Coronary artery (tissue), 2 donors: Measurements from ENCODE around the gene UGT1A10.

ENCODE experiments used
- DNase-seq: peaks from one replicate; pipeline ENCODE4 v3.0.0-alpha.2; 2017; ENCODE audit warnings: low spot score
- H3K27ac ChIP-seq, 2 donors: fragments of 200-600 bp; sonication (generic); one replicate each; pipeline ENCODE4 v1.5.1; 2016 to 2019
- H3K4me3 ChIP-seq: fragments of 200-600 bp; sonication (generic); 2 replicates; pipeline ENCODE4 v1.5.1; 2016; ENCODE audit warnings: mild to moderate bottlenecking, moderate library complexity
- TF ChIP-seq, protein P1 (sequence below): fragments of 200-600 bp; sonication (generic); IDR thresholded peaks from one replicate; pipeline ENCODE4 v1.5.1; 2019; ENCODE audit warnings: antibody characterized with exemption

UGT1A10 gene

GRCh38 chr2:233779722-233780121, 143.5 kb downstream of the UGT1A10 start:
- no peak for DNase-seq
- TF ChIP-seq, protein P1, sequence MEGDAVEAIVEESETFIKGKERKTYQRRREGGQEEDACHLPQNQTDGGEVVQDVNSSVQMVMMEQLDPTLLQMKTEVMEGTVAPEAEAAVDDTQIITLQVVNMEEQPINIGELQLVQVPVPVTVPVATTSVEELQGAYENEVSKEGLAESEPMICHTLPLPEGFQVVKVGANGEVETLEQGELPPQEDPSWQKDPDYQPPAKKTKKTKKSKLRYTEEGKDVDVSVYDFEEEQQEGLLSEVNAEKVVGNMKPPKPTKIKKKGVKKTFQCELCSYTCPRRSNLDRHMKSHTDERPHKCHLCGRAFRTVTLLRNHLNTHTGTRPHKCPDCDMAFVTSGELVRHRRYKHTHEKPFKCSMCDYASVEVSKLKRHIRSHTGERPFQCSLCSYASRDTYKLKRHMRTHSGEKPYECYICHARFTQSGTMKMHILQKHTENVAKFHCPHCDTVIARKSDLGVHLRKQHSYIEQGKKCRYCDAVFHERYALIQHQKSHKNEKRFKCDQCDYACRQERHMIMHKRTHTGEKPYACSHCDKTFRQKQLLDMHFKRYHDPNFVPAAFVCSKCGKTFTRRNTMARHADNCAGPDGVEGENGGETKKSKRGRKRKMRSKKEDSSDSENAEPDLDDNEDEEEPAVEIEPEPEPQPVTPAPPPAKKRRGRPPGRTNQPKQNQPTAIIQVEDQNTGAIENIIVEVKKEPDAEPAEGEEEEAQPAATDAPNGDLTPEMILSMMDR = no peak

DNA sequence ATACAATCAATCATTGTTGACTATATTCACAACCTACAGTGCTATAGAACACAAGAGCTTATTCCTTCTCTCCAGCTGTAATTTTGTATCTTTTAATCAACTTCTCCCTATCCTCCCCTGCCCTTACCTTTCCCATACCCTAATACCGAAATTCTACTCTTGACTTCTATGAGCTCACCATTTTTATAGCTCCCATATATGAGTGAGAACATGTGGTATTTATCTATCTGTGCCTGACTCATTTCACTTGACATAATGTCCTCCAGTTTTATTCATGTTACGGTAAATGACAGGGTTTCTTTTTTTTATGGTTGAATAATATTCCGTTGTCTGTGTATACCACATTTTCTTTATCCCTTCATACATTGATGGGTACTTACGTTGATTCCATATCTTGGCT, 144.5 kb downstream of the UGT1A10 start:
- no peak overlapping the region for H3K27ac ChIP-seq
- TF ChIP-seq, protein P1 = no peak
- no peak for DNase-seq
- no peak overlapping the region for H3K4me3 ChIP-seq

More at GRCh38 chr2:233779722-233780121, 143.5 kb downstream of the UGT1A10 start:
- no peak overlapping the region for H3K4me3 ChIP-seq
- no peak overlapping the region for H3K27ac ChIP-seq

GRCh38 chr2:233789554-233789953, 153.3 kb downstream of the UGT1A10 start:
- no peak for DNase-seq
- TF ChIP-seq, protein P1 = no peak
- H3K4me3 ChIP-seq = no peak overlapping the region
- no peak overlapping the region for H3K27ac ChIP-seq

DNA sequence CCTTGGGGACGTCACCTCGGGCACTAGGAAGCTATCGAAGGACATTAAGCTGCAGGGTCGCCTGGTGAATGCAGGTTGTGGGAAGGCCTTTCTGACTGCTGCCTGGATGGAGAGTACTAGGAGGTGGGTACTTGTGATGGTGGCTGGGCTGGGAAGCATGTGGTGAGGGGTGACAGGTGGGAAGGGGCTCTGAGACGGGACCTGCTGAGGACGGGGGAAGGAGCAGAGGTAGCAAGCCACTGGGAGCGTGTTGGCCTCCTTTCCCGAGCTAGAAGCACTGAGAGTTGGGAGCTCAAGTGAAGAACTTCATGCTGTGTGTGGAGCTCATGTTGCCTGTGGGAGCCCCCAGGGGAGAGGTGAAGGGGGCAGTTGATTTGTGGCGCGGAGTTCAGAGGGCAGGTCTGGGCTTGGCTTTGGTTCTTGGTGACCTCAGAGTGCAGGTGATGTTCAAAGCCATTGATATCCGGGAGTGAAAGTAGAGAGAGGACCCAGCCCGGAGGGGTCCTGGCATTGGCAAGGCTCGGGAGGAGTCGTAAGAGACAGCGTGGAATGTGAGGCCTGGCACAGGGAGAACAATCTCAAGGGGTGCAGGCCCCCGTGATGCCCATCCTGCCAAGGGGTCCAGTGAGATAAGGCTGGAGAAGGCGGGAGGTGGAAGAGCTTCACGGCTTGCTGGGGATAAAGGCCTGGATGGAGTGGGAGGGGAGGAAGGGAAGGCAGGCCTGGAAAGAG, 155.1 kb downstream of the UGT1A10 start:
- DNase-seq = no peak
- TF ChIP-seq, protein P1 = no peak
- H3K4me3 ChIP-seq = no peak overlapping the region

DNA sequence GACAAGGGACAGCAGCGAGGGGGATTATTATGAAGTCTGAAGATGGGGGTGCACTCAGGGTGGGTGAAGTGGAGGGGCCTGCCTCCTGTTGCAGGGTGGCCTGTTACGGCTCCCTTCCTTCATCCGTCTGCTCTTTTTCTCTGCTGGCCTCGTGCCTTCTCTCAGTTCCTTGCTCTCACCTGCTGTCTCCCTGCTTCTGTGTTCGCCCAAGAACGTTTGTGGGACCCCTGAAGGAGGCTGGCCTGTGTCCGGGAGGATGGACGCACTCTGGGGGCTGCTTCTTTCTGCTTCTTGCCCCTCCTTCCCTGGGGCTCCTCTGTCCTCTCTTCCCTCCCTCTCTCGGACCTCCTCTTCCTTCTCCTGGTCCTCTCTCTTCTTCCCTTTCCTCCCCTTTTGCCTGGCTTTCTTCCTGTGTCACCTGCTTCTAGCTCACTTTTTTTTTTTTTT, 155.7 kb downstream of the UGT1A10 start:
- TF ChIP-seq, protein P1 = no peak
- Histone ChIP-seq H3K4me3 (no peak overlapping the region), H3K27ac (no peak overlapping the region)
- DNase-seq = no peak

More for the DNA sequence above, 155.1 kb downstream of the UGT1A10 start:
- no peak overlapping the region for H3K27ac ChIP-seq

- no peak for DNase-seq
- Histone ChIP-seq H3K27ac (no peak overlapping the region), H3K4me3 (no peak overlapping the region)
- TF ChIP-seq, protein P1 = no peak
Observed at GRCh38 chr2:233792720-233793119, 156.5 kb downstream of the UGT1A10 start.
